A172 (cell line): Measurements from ENCODE around the gene NSRP1. TPM values are rescaled to one million over a fixed set of nuclear protein-coding genes. Genes with fewer than 3 reads are reported as not detected.
"Not testable (repeated sequence)": the region's sequence is repeated elsewhere in the genome, so short reads cannot be mapped to it uniquely, and the experiment has no call there.

Experiments
- DNase-seq: peaks from one replicate; pipeline ENCODE4 v3.0.0-alpha.2; 2015; ENCODE audit warnings: low spot score
- total RNA-seq: library from RNA; depleted of rRNA; stranded (reverse); fragments of >200 nt; shearing (Covaris generic); gene quantifications from 2 replicates; pipeline ENCODE4 v1.2.3, GENCODE V29; 2014; rRNA removed

Gene NSRP1
- total RNA-seq, 1 experiment from 2014 or later, result 16.6 TPM

GRCh38 chr17:30222721-30223175 lies 106.1 kb downstream of the NSRP1 start:
- DNase-seq, result no peak

- DNase-seq, result no peak
Observed at GRCh38 chr17:30224419-30224960, 107.9 kb downstream of the NSRP1 start.

- no peak for DNase-seq
Observed at GRCh38 chr17:30225112-30225511, 108.5 kb downstream of the NSRP1 start.

- no peak for DNase-seq
Observed at GRCh38 chr17:30225919-30226553, 109.4 kb downstream of the NSRP1 start.

GRCh38 chr17:30226878-30227277 lies 110.3 kb downstream of the NSRP1 start:
- DNase-seq, result no peak

GRCh38 chr17:30228011-30228410 lies 111.4 kb downstream of the NSRP1 start:
- no peak for DNase-seq

- DNase-seq, result no peak
Observed at GRCh38 chr17:30229012-30229411, 112.4 kb downstream of the NSRP1 start.

- DNase-seq, result not testable (repeated sequence)
Observed at GRCh38 chr17:30230009-30230408, 113.4 kb downstream of the NSRP1 start.

GRCh38 chr17:30230596-30231125 lies 114.0 kb downstream of the NSRP1 start:
- DNase-seq, result no peak

GRCh38 chr17:30232015-30232823 lies 115.6 kb downstream of the NSRP1 start:
- DNase-seq, result no peak

GRCh38 chr17:30232824-30233427 lies 116.3 kb downstream of the NSRP1 start:
- no peak for DNase-seq

GRCh38 chr17:30234296-30234695 lies 117.7 kb downstream of the NSRP1 start:
- no peak for DNase-seq

- DNase-seq, result no peak
Observed at GRCh38 chr17:30234964-30235363, 118.3 kb downstream of the NSRP1 start.

GRCh38 chr17:30235386-30236296 lies 119.0 kb downstream of the NSRP1 start, which contains the start of gene SLC6A4:
Gene SLC6A4, minus strand, starts transcription at chr17:30235697. Its CDS starts 13,739 bp downstream, at chr17:30221958.
- DNase-seq, result no peak

Other genes with a start within 250 kb of the NSRP1 start
- gene SSH2, start 186.6 kb upstream of the NSRP1 start, total RNA-seq, result 11.1 and 13.8 TPM in 2 replicates
- gene EFCAB5, start 175.2 kb upstream of the NSRP1 start, total RNA-seq, result not detected in 2 replicates
- 0.07 TPM in 1 of 2 replicates, not detected in the other for gene SLC6A4, start 118.9 kb downstream of the NSRP1 start, total RNA-seq
- 48.7 and 50.5 TPM in 2 replicates for gene BLMH, start 175.1 kb downstream of the NSRP1 start, total RNA-seq
- gene TMIGD1, start 217.2 kb downstream of the NSRP1 start, total RNA-seq, result not detected in 2 replicates